Stimulated activated CD4-positive, alpha-beta T cell treated with anti-CD3 and anti-CD28 coated beads, Interleukin-12 subunit alpha, Interleukin-12 subunit beta, amount 100 ng/mL, for 24 hours (primary cell): ENCODE data around the gene EPPIN.
"Not testable (repeated sequence)": the region's sequence is repeated elsewhere in the genome, so short reads cannot be mapped to it uniquely, and the experiment has no call there.

Experiments used
- DNase-seq, 2 experiments: peaks; one replicate each; pipeline ENCODE4 v3.0.0-alpha.2; 2020; ENCODE audit warnings: low read depth in 2 of 2

EPPIN gene

DNA sequence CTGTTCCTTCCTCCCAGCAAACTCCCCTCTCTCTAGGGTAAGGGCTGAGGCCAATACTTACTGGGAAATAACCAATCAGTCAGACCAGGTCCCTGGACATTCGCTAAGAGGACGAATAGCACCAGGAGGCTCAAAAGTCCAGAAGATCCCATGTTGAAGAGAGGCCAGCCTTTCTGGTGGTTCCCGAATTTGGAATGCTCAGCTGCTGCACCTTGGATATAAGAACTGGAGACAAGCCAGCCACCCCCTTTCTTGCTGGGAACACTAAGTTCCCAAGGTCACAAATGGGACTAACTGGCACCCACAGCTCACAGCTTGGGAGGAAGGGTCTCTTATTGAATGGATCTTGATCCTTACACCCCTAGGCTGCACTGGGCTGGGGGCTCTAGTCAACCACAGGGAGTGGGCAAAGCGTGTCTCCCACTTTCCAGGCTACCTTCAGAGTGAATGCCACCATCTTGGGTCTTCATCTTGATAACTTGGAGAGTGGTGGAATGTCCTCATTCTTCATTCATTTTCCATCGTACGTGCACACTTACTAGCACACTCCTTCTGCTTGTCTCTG lies at the start of gene EPPIN:
Gene EPPIN, minus strand, starts transcription at position 196 of the 565 bp plus-strand sequence. Its CDS starts 44 bp downstream, at position 152.
- DNase-seq: no peak

DNA sequence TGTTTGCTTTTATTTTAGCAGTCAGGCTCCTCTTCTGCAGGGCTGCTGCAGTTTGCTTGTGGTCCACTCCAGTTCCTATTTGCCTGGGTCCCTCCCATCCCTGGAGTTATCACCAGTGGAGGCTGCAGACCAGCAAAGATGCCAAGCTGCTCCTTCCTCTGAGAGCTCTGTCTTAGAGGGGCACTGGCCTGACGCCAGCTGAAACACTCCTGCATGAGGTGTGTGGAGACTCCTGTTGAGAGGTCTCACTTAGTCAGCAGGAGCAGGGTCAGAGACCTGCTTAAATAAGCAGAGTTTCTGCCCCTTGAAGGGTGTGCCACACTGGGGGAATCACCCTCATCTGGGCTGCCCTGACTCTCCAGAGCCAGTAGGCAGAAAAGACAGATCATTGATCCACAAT lies 48.0 kb upstream of the EPPIN start:
- no peak for DNase-seq

DNA sequence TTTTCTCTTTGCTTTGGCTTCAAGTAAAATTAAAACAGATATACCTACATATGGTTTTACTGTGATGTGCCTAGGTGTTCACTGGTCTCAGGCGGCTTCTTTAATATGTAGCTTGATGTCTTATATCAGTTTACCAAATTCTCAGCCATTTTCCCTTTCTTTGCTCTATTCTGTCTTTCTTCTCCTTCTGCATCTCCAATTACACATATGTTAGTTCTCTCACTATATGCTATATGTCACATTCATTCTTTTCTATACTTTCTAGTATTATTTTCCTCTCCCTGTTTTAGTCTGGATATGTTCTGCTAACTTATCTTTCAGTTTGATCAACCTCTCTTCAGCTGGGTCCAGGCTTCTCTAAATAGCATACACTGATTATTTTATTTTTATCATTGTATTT lies 46.3 kb upstream of the EPPIN start:
- no peak for DNase-seq

DNA sequence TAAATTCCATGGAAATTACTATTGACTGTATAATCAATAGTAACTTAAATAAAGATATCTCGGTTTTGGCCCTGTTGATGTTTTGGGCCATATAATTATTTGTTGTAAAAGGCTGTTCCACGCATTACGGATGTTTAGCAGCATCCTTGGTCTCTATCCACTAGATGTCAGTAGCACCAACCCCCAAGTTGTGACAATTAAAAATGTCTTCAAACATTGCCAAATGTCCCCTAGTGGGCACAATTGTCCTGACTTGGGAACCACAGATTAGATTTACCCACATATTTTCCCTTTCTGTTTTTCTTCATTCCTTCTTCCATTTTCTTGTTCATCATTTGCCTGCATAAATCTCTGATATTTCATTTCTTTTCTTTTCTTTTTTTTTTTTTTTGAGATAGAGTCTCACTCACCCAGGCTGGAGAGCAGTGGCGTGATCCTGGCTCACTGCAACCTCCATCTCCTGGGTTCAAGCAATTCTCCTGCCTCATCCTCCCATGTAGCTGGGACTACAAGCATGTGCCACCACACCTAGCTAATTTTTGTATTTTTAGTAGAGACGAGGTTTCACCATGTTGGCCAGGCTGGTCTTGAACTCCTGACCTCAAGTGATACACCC lies 45.5 kb upstream of the EPPIN start:
- peak in 1 of 2 experiments; percentile 4 for DNase-seq

DNA sequence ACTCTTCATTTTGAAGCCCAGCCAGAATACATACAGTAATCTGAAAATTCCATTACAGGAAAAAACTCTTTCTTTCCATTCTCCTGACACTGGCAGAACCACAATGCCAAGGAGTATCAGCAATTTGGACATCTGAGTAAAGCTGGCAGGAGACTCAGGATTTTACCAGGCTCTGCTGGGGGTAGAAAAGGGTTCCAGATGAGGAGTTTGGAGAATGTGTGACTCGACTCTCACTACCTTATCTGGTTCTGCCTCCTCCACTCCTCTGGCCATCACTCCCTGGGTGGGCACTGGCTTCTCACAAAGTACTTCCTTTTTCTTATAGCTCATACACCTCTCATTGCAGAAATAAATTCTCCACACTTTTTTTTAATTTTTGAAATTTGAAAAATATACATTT lies 42.5 kb upstream of the EPPIN start:
- DNase-seq: no peak

DNA sequence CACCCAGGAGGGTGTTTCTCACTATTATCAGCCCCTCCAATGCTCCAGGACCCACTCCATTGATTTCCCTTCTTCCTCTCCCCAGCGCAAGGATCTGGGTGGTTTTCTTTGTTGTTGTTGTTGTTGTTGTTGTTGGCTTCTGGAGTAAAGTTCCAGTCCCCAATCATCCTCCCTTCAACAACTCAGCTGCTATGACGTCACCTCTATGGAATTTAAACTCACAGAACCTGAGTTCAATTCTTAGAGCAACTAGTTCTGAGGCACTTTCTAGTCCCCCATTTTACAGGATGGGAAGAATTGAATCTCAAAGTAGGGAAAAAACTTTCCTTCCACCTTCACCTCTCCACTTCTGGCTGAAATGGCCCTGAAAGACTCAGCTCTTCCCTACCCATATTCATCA lies 41.6 kb upstream of the EPPIN start:
- DNase-seq: no peak

DNA sequence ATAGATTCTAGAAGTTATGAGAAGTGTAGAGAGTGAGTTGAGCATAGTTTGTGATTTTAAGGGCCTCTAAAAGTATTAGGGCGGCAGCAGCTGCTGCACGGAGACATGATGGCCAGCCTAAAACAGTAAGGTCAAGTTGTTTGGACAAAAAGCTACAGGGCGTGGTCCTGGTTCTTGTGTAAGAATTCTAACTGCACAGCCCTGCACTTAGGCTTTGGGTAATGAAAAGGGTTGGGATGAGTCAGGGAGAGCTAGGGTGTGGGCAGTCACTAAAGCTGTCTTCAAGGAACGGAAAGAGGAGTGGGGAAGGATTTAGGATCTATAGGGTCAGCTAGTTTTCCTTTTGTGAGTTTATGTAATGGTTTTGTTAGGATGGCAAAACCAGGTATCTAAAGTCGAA lies 38.8 kb upstream of the EPPIN start:
- not testable (repeated sequence) for DNase-seq

DNA sequence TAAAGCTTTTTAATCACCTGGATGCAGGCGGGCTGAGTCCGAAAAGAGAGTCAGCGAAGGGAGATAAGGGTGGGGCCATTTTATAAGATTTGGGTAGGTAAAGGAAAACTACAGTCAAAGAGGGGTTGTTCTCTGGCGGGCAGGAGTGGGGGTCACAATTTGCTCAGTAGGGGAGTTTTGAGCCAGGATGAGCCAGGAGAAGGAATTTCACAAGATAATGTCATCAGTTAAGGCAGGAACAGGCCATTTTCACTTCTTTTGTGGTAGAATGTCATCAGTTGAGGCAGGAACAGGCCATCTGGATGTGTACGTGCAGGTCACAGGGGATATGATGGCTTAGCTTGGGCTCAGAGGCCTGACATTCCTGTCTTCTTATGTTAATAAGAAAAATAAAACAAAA lies 37.1 kb upstream of the EPPIN start:
- not testable (repeated sequence) for DNase-seq

DNA sequence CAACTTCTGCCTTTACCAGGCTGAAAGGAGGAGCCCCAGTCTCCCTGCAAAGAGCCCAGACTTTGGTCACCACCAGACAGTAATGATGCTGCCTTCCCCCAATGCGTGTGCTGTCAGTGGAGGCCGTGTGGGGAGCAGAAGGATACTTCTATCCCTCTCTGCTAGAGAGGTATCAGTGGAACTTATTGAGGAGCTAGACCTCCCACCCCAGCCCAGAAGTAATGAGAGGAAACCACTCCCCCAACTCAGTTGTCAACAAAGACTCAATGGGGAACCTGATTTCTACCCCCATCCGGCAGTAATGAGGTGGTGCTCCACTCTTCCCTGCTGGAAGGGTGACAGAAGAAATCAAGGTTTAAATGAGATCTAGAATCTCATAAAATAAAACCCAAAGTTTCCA lies 36.3 kb upstream of the EPPIN start:
- no peak for DNase-seq

DNA sequence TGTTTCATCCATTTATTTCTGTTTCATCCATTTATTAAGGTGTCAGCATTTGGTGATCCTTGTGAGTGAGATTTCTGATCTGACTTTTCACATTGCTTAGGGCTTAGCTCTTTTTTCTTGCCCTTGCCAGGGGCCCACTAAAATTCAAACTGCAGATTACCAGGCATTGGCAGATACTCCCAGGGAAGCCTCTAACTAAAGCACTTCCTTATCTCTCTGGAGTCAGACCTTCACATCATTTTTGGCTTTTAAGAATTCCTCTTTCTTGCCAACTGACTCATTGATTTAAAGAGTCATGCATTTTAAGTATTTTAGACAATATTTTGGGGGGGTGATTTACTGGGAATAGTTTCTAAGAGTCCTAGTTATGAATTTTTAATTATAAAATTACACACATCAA lies 34.5 kb upstream of the EPPIN start:
- DNase-seq: no peak

DNA sequence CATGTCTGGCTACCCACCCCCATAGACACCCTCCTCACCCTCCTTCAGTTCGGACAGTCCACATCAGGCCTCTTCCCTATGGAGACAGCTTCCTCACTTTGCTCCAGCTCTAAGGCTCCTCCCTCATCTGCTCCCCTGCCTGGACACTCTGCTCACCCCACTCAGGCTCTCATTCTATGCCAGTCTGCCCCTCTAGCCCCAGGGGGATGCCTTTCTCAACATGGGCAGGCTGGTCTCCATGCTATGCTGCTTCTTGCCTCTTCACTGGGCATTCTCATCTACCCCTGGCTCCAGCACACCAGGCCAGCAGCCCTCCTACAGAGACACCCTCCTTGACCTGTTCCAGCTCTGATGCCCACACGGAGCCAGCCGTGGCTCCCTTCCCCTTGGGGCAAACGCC lies 32.0 kb upstream of the EPPIN start, which contains the start of gene WFDC8:
Gene WFDC8, minus strand, starts transcription at position 101 of the 400 bp plus-strand sequence. Its CDS starts 37 bp downstream, at position 64.
- no peak for DNase-seq

DNA sequence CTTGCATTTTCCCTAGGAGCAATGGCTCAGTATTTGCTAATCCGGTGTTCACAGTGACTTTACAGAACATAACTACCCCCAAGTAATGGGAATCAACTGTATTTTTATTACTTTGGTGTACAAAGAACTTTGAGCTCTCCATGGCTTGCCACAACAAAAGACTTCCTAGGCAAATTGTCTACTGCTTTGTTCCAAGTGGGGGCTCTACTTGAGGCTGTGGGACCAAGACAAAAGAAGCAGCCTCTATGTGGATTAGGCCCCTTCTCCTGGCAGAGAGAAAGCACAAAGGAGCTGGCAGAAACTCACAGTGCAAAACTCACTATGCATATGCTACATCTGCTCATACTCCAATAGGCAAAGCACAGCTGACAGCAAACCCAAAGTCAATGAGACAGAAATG lies 31.0 kb upstream of the EPPIN start:
- no peak for DNase-seq

DNA sequence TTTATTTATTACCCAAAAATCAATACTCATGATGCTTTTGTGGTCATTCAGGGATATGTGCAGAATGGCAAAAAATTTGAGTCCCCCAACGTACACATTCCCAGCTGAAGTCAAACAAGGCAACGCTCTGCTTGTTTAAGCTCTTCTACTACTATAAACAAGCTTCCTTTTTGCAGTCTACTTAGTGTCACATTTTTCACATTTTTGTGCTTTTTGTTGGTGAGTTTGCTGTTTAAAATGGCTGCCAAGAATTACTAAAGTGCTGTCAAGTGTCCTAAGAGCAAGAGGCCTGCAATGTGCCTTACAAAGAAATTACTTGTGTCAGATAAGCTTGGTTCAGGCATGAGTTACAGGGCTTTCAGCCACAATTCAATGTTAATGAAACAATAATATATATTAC lies 29.8 kb upstream of the EPPIN start:
- DNase-seq: no peak

DNA sequence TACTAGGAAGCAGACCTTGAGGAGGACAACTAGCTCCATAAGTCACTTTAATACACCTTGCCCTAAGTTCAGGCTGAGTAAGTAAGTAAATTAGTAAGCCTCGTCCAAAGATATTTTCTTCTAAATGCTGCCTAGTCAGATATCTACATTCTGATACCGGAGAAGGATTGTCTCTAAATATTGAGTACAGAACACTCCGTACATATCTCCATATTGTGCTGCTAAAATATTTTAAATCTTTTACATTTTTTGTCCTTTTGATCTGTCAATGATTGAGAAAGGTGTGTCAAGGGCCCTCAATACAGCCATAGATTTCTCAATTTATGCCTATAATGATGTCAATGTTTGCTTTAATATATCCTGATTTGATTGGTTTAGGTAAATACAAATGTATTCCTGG lies 28.7 kb upstream of the EPPIN start:
- no peak for DNase-seq

DNA sequence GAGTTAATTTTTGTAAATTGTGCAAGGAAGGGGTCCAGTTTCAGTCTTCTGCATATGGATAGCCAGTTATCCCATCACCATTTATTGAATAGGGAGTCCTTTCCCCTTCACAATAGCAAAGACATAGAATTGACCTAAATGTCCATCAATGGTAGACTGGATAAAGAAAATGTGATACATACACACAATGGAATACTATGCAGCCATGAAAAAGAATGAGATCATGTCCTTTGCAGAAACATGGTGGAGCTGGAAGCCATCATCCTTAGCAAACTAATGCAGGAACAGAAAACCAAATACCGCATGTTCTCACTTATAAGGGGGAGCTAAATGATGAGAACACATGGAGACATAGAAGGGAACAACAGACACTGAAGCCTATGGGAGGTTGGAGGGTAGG lies 22.4 kb upstream of the EPPIN start:
- DNase-seq: not testable (repeated sequence)

DNA sequence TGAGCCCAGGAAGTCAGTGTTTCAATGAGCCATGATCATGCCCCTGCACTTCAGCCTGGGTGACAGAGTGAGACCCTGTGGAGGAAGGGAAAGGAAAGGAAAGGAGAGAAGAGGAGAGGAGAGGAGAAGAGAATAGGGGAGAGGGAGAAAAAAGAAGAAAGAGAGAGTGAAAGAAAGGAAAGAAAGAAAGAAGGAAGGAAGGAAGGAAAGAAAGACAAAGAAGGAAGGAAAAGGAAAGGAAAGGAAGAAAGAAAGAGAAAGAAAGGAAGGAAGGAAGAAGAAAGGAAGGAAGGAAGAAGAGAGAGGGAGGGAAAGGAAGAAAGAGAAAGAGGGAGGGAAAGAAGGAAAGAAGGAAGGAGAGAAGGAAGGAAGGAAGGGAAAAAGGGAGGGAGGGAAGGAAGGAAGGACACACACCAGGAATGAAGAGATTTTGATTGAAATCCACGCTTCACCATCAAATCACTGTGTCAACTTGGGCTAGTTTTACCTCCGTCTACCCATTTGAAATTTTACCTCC lies 17.6 kb upstream of the EPPIN start:
- no peak for DNase-seq

DNA sequence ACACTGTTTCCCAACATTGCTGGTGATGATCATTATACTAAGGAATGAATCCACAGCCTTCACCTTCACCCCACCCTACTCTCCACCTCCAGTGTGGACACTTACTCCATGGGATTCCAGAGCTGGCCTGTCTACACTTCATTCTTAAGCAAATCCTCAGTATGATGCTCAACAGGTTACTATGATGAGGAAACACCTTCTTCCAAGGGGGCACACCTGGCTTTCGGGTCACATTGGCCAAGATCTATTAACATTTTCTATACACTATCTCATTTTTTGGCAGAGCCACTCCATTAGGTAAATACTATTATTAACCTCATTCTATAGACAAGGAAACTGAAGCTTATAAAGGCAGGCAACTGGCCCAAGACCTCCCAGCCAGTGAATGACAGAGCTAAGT lies 8.0 kb upstream of the EPPIN start:
- DNase-seq: no peak

DNA sequence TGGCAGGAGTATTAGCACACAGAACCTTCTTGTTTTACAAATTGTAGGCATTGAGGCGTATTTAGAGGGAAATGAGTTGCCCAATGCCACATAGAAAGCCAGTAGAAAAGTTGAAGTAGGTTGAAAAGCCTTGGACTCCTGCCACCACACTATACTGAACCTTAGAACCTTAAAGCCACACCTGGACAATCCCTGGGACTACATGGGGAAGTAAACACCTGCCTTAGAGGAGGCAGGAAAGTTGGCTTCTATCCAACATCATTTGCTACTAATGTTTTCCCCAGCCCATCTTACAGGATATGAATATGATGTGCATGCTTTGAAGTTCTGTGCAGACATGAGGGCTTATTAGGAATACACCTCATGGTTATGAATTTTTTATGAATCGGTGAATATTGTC lies 5.3 kb upstream of the EPPIN start:
- DNase-seq: no peak

DNA sequence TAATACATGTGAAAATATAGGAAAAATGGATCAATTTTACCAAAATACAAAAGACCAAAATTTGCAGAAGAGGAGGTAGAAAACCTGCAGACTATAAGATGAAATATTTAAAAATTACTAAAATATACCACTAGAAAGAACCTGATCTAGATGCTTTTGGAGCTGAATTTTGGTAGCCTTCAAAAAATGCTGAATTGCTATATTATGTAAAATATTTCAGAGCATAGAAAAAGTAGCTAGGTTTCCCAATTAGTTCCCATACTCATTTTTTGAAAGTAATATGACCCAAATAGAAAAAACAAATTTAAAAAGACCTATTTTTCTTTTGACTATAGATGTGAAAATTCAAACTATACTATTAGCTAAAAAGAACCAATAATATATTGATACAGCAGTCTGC lies 3.6 kb upstream of the EPPIN start:
- no peak for DNase-seq

DNA sequence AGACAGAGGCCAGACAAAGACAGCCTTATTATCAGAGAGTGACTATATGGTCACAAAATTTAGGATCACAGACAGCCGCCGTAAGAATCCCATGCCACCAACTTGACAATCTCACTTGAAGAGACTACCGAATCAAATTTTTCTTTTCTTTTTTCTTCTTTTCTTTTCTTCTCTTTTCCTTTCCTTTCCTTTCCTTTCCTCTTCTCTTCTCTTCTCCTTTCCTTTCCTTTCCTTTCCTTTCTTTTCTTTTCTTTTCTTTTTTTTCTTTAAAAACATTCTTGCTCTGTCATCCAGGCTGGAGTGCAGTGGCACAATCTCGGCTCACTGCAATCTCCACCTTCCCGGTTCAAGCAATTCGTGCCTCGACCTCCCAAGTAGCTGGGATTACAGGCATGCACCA lies 1.2 kb upstream of the EPPIN start:
- DNase-seq: no peak

DNA sequence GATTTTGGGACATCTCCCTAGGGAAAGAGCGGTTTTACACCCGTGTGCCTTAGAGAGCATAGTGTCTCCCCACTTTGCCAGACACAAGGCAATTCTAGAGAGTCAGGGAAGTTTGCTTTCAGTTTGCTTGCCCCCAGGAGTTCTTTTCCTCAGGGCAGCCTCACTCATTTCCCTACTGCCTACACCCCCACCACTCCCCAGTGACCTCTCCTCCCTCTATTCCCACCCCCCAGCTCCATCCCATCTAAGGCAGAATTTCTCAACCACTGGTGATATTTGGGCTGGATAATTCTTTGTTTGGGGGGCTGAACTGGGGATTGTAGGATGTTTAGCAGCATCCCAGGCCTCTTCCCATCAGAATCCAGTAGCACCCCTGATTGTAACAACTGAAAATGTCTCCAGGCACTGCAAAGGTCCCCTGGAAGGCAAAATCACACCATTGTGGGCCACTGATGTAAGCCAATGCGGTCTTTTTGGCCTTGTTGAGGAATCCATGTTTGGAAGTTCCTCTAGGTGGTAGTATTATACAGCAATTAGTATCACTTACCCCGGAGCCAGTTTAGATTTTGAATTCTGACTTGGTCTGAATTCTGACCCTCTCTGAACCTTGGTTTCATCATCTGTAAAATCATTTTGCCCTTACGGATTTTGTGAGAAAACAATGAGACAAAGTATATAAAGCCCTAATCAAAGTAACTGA lies 1.3 kb downstream of the EPPIN start:
- DNase-seq: no peak

DNA sequence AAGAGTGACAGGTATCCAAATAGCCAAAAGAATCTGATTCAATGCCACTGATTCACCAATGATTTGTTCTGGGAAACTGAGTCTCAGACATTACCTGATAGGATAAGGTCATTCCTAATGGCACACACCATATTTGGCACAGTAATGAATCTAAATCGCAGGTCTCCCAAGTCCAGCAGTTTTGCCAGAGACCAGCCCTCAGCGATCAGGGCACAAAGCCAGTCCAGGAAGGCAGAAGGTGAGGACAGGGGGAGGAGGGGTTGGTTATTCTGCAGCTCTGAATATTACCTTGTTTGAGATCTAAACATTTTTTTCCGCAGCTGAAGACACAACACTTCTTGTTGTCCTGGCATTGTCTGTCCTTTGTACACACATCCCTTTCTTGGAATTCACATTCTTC lies 1.9 kb downstream of the EPPIN start:
- DNase-seq: no peak

DNA sequence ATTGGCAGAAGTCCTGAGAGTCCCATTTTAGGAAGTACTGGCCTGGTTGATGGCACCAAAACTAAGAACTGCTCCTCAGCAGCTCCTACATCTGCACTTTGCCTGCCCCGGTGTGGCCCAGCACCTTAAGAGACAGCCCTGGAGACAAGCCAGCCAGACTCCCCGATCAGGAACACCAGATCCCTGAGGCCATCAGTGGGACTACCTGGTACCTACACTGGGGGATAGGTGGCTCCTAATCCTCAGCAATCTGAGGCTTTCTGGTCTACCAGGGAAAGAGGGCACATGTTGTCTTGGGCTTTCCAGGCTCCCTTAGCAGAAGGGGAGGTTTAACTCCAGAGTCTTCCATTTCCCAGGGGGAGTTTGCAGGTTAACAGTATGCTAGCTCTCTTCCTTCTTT lies 7.8 kb downstream of the EPPIN start, which contains the start of gene WFDC6:
Gene WFDC6, minus strand, starts transcription at position 101 of the 400 bp plus-strand sequence. Its CDS starts 75 bp downstream, at position 26.
- no peak for DNase-seq
